Right atrium auricular region (tissue), 2 donors: ENCODE results near the gene FIGNL2. TPM values are rescaled to one million over a fixed set of nuclear protein-coding genes. Genes with fewer than 3 reads are reported as not detected.

ENCODE experiments used
- DNase-seq: peaks from one replicate; pipeline ENCODE4 v3.0.0-alpha.2; 2019; ENCODE audit warnings: low spot score
- H3K27ac ChIP-seq, 2 donors: fragments of 200-600 bp; sonication (generic); 1 replicate in 1 of 2; 2 replicates in 1 of 2; pipeline ENCODE4 v1.5.1; 2016 to 2019
- H3K27me3 ChIP-seq, 2 donors: fragments of 200-600 bp; sonication (generic); one replicate each; pipeline versions ENCODE4 v1.5.1 to v1.6.0; 2017 to 2019
- H3K36me3 ChIP-seq: fragments of 200-600 bp; sonication (generic); one replicate; pipeline ENCODE4 v1.5.1; 2016
- H3K4me1 ChIP-seq, 2 donors: fragments of 200-600 bp; sonication (generic); one replicate each; pipeline versions ENCODE4 v1.5.1 to v1.6.0; 2017 to 2019
- H3K4me3 ChIP-seq, 2 donors: fragments of 200-600 bp; sonication (generic); 1 replicate in 1 of 2; 2 replicates in 1 of 2; pipeline ENCODE4 v1.5.1; 2017 to 2019; ENCODE audit warnings: mild to moderate bottlenecking in 1 of 2, moderate library complexity in 1 of 2
- H3K9me3 ChIP-seq, 2 donors: fragments of 200-600 bp; sonication (generic); one replicate each; pipeline ENCODE4 v1.5.1; 2019
- CTCF ChIP-seq, 2 donors: fragments of 200-600 bp; sonication (generic); IDR thresholded peaks; one replicate each; pipeline ENCODE4 v1.5.1; 2019; ENCODE audit warnings: antibody characterized with exemption in 2 of 2
- total RNA-seq, 2 donors: library from RNA; depleted of rRNA; stranded (reverse); fragments of >200 nt; gene quantifications; one replicate each; pipeline ENCODE4 v1.1.0, GENCODE V29; 2016

The FIGNL2 gene
- total RNA-seq, 2 donors from 2014 or later, result 0.19 to 0.24 TPM

DNA sequence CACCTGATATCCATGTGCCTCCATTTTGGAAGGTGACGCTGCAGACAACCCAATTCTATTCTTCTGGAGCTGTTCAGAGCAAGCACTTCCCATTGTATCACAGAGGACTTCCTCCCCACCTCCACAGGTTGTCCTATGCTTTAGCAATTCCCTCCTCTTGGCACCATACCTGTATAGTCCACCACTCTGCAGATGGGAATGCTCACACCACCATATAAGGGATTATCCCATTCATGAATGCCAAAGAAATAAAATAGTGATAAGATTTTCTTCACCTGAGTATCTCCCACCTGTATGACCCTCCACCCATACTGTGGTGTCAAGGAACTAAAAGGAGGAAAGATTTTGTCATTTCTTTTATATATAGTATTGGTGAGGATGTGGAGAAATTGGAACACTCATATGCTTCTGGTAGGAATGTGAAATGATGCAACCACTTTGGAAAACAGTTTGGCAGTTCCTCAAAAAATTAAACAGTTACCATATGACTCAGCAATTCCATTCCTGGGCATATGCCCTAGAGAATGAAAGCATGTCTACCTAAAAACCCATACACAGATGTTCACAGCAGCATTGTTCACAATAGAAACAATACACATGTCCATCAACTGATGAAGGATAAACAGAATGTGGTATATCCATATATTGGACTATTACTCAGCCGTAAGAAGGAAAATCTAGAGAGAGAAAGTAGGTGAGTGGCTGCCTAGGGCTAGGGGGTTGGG is 75.2 kb downstream of the FIGNL2 start:
- H3K36me3 ChIP-seq, result no peaks in the 10 kb centered on the region
- DNase-seq, result no peak
- H3K4me1 ChIP-seq, result no peaks in the 10 kb centered on the region
- H3K4me3 ChIP-seq, result no peak overlapping the region
- TF ChIP-seq CTCF (IDR thresholded peaks at IDR 0.05), result no peak
- H3K27me3 ChIP-seq, result no peaks in the 10 kb centered on the region
- H3K9me3 ChIP-seq, result no peaks in the 10 kb centered on the region
- no peak overlapping the region for H3K27ac ChIP-seq

- DNase-seq, result no peak
- no peak overlapping the region for H3K4me3 ChIP-seq
- no peaks in the 10 kb centered on the region for H3K27me3 ChIP-seq
- no peaks in the 10 kb centered on the region for H3K4me1 ChIP-seq
- H3K27ac ChIP-seq, result no peak overlapping the region
- H3K36me3 ChIP-seq, result no peaks in the 10 kb centered on the region
- TF ChIP-seq CTCF (IDR thresholded peaks at IDR 0.05), result no peak
- no peaks in the 10 kb centered on the region for H3K9me3 ChIP-seq
Observed at GRCh38 chr12:51771008-51771407, 77.5 kb downstream of the FIGNL2 start.

Other genes with a start within 250 kb of the FIGNL2 start
- not detected for gene ANKRD33, start 39.4 kb upstream of the FIGNL2 start, total RNA-seq
- gene ACVRL1, start 58.8 kb upstream of the FIGNL2 start, total RNA-seq, result 10 to 100 TPM; 48.1 to 57.5 TPM
- 10 to 100 TPM in 1 of 2 donors, 1 to 10 TPM in 1; 8.2 to 12.5 TPM for gene ACVR1B, start 103.0 kb upstream of the FIGNL2 start, total RNA-seq
- gene TAMALIN, start 158.2 kb upstream of the FIGNL2 start, total RNA-seq, result 10 to 100 TPM; 17.6 to 23.2 TPM
- gene NR4A1, start 202.7 kb upstream of the FIGNL2 start, total RNA-seq, result 100 to 1,000 TPM; 150 to 238 TPM
- gene ATG101, start 221.3 kb upstream of the FIGNL2 start, total RNA-seq, result 10 to 100 TPM; 26.8 to 36.9 TPM
- 1 to 10 TPM in 1 of 2 donors, under 1 TPM in 1; 0.44 to 3.2 TPM for gene SMIM41, start 231.0 kb upstream of the FIGNL2 start, total RNA-seq